Naive thymus-derived CD8-positive, alpha-beta T cell (primary cell): Measurements from ENCODE around the gene HACE1. TPM values are rescaled to one million over a fixed set of nuclear protein-coding genes. Genes with fewer than 3 reads are reported as not detected.
A peak's percentile ranks its signal among the peaks of the same experiment; 100 is the strongest.
"Not testable (repeated sequence)": the region's sequence is repeated elsewhere in the genome, so short reads cannot be mapped to it uniquely, and the experiment has no call there.

ENCODE experiments used
- ATAC-seq, 2 donors: fragments of 150-1000 bp; cut with Tn5 transposase in 1 of 2; sonication (Bioruptor Pico), chemical (Tn5 transposase) in 1 of 2; 1 replicate in 1 of 2; 2 replicates in 1 of 2; pipeline ENCODE4 v1.10.0; 2021; ENCODE audit warnings: mild to moderate bottlenecking in 2 of 2, moderate library complexity in 2 of 2
- POLR2A ChIA-PET: fragments of 350-600 bp; sonication (Branson Sonifier 250); formaldehyde crosslinking; loops from one replicate; lab custom pipeline; 2021; ENCODE audit warnings: antibody characterized with exemption; lab: Charles Lee
- DNase-seq, 10 donors: peaks; one replicate each; pipeline versions ENCODE4 v3.0.0 to v3.0.0-alpha.2; 2020 to 2022
- H3K27ac Mint-ChIP-seq, 10 donors: one replicate each; pipeline ENCODE4 v1.8.0; 2020 to 2022; ENCODE audit warnings: mild to moderate bottlenecking in 10 of 10, mixed read lengths in 10 of 10, moderate library complexity in 4 of 10, inconsistent platforms in 1 of 10
- H3K27me3 Mint-ChIP-seq, 5 donors: one replicate each; pipeline ENCODE4 v1.8.0; 2021 to 2022; ENCODE audit warnings: mixed read lengths in 5 of 5
- H3K36me3 Mint-ChIP-seq, 3 donors: one replicate each; pipeline ENCODE4 v1.8.0; 2020 to 2022; ENCODE audit warnings: mixed read lengths in 3 of 3, mild to moderate bottlenecking in 2 of 3, inconsistent platforms in 1 of 3
- H3K4me1 Mint-ChIP-seq, 4 donors: one replicate each; pipeline ENCODE4 v1.8.0; 2021 to 2022; ENCODE audit warnings: mixed read lengths in 4 of 4
- H3K4me3 Mint-ChIP-seq, 10 donors: one replicate each; pipeline ENCODE4 v1.8.0; 2020 to 2022; ENCODE audit warnings: mild to moderate bottlenecking in 10 of 10, mixed read lengths in 10 of 10, moderate library complexity in 6 of 10, inconsistent platforms in 1 of 10
- H3K9me3 Mint-ChIP-seq, 9 donors: one replicate each; pipeline ENCODE4 v1.8.0; 2020 to 2022; ENCODE audit warnings: mixed read lengths in 9 of 9, mild to moderate bottlenecking in 3 of 9, inconsistent platforms in 1 of 9, moderate library complexity in 1 of 9
- polyA plus RNA-seq, 3 donors: library from polyadenylated mRNA; unstranded; fragments of 300-500 nt; fragmentation: Illumina TruSeq; gene quantifications; one replicate each; pipeline ENCODE4 v1.2.3, GENCODE V29; 2021
- total RNA-seq, 8 experiments: library from RNA in 2 of 8; stranded (reverse) in 2 of 8; gene quantifications; one replicate each; pipeline ENCODE4 v1.2.3 and lab custom pipeline; 2021 to 2026

HACE1 gene
- total and polyA plus RNA-seq, 5 experiments from 2014 or later = 3.7 to 12.1 (median 5.8) TPM

DNA sequence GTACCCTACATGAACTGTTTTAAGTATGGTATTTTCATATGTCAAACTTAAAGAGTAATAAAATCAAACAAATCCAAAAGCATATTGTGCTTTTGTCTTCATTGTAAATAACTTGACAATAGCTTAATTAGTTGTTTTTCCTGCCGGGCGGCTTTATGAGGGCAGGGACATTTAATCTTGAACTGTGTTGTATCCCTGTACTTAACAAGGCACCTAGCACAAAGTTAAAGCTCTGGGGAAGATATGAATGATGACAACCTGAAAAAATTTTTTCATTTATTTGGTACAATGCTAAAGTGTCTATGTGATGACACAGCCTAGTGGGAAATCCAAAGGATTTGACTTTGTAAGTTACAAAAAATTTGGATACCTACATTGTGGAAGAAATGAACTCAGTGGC lies 502 bp upstream of the HACE1 start:
- ATAC-seq = no peak
- Mint-ChIP-seq H3K36me3 (peaks cover 0 to 2% (median 0%) of the 10 kb centered on the region in 3 donors), H3K9me3 (no peaks in the 10 kb centered on the region), H3K27ac (peak overlapping the region in 6 of 10 donors; percentile 10 to 92 (median 60)), H3K4me3 (peak overlapping the region; percentile 86 to 96 (median 92)), H3K4me1 (peaks cover 7 to 19% (median 16%) of the 10 kb centered on the region in 4 donors), H3K27me3 (peaks cover 3 to 26% (median 12%) of the 10 kb centered on the region in 5 donors)
- DNase-seq = no peak
- POLR2A ChIA-PET = interaction anchor here (0.6 to 1.2 kb wide), 2 partner anchors 71 to 74 kb away, joined by 5 to 6 read pairs; no protein-coding TSS in a partner anchor

GRCh38 chr6:104858642-104859041 lies 1.1 kb downstream of the HACE1 start:
- no peak for DNase-seq

GRCh38 chr6:104855507-104855906 lies 4.2 kb downstream of the HACE1 start:
- Mint-ChIP-seq H3K36me3 (peaks cover 3 to 16% (median 8%) of the 10 kb centered on the region in 3 donors), H3K27ac (no peak overlapping the region), H3K27me3 (no peaks in the 10 kb centered on the region), H3K4me3 (no peak overlapping the region), H3K4me1 (peaks cover 7 to 19% (median 16%) of the 10 kb centered on the region in 4 donors), H3K9me3 (no peaks in the 10 kb centered on the region)
- ATAC-seq = no peak
- POLR2A ChIA-PET = no interaction called here
- DNase-seq = no peak

More at GRCh38 chr6:104858642-104859041, 1.1 kb downstream of the HACE1 start:
- no peak for ATAC-seq
- peak overlapping the region in 8 of 10 donors; percentile 1 to 93 (median 63) for H3K27ac Mint-ChIP-seq
- peaks cover 0 to 10% (median 6%) of the 10 kb centered on the region in 5 donors for H3K27me3 Mint-ChIP-seq
- POLR2A ChIA-PET = no interaction called here
- peaks cover 7 to 19% (median 16%) of the 10 kb centered on the region in 4 donors for H3K4me1 Mint-ChIP-seq
- H3K4me3 Mint-ChIP-seq = peak overlapping the region; percentile 86 to 96 (median 92)
- no peaks in the 10 kb centered on the region for H3K9me3 Mint-ChIP-seq
- peaks cover 0 to 2% (median 0%) of the 10 kb centered on the region in 3 donors for H3K36me3 Mint-ChIP-seq

- H3K4me1 Mint-ChIP-seq, H3K27ac Mint-ChIP-seq, H3K27me3 Mint-ChIP-seq, DNase-seq, H3K4me3 Mint-ChIP-seq, H3K9me3 Mint-ChIP-seq, ATAC-seq: not testable (repeated sequence)
- H3K36me3 Mint-ChIP-seq = peaks cover 10 to 48% (median 19%) of the 10 kb centered on the region in 3 donors
- POLR2A ChIA-PET = interaction anchor here (0.6 kb wide), 1 partner anchor 1514 kb away, joined by 3 read pairs; no protein-coding TSS in a partner anchor
These were observed 12.0 kb downstream of the HACE1 start for GRCh38 chr6:104847721-104848120.

DNA sequence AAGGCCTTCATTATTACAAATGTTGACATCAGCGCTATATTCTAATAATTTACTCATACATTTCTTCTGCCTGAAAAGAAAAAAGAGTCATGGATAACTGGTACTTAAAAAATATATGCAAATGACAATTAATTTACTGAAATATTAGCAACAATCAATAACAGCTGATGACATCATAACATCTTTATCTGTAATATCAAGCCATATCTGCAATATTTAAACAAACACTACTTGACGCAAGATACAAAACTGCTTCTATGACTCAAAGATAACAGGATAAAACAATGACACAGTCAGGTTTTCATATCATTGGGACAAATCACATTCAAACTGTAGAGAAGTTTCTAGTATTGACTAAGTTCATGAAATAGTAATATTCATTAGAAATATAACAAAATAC lies 16.5 kb downstream of the HACE1 start:
- POLR2A ChIA-PET = no interaction called here
- no peak for ATAC-seq
- H3K36me3 Mint-ChIP-seq = peaks cover 10 to 50% (median 26%) of the 10 kb centered on the region in 3 donors
- H3K4me1 Mint-ChIP-seq = no peaks in the 10 kb centered on the region
- no peaks in the 10 kb centered on the region for H3K27me3 Mint-ChIP-seq
- no peak overlapping the region for H3K27ac Mint-ChIP-seq
- no peak overlapping the region for H3K4me3 Mint-ChIP-seq
- DNase-seq = no peak
- peaks cover 0 to 9% (median 0%) of the 10 kb centered on the region in 9 donors for H3K9me3 Mint-ChIP-seq

- Mint-ChIP-seq H3K27ac (peak overlapping the region in 1 of 10 donors; percentile 15), H3K9me3 (peaks cover 0 to 9% (median 0%) of the 10 kb centered on the region in 9 donors), H3K36me3 (peaks cover 15 to 62% (median 33%) of the 10 kb centered on the region in 3 donors), H3K4me3 (no peak overlapping the region), H3K27me3 (no peaks in the 10 kb centered on the region), H3K4me1 (peaks cover 0 to 9% (median 0%) of the 10 kb centered on the region in 4 donors)
- no peak for DNase-seq
- ATAC-seq = no peak
- POLR2A ChIA-PET = no interaction called here
These were observed 22.6 kb downstream of the HACE1 start for GRCh38 chr6:104837158-104837557.

DNA sequence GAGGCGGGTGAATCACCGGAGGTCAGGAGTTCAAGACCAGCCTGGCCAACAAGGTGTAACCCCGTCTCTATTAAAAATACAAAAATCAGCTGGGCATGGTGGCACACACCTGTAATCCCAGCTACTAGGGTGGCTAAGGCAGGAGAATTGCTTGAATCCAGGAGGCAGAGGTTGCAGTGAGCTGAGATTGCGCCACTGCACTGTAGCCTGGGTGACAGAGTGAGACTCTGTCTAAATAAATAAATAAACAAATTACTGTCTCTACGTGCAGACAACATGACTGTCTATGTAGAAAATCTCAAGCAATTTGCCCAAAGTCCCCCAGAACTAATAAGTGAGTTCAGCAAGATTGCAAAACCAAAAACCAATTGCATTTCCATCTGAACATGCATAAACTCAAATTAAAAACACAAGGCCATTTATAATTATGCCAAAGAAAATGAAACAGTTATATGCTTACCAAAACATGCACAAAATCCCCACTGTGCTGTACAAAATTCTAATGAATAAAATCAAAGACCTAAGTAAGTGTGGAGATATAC lies 23.2 kb downstream of the HACE1 start:
- DNase-seq, H3K9me3 Mint-ChIP-seq, H3K27me3 Mint-ChIP-seq, ATAC-seq, H3K4me3 Mint-ChIP-seq, H3K27ac Mint-ChIP-seq, H3K4me1 Mint-ChIP-seq, POLR2A ChIA-PET: not testable (repeated sequence)
- H3K36me3 Mint-ChIP-seq = peaks cover 15 to 66% (median 33%) of the 10 kb centered on the region in 3 donors

DNA sequence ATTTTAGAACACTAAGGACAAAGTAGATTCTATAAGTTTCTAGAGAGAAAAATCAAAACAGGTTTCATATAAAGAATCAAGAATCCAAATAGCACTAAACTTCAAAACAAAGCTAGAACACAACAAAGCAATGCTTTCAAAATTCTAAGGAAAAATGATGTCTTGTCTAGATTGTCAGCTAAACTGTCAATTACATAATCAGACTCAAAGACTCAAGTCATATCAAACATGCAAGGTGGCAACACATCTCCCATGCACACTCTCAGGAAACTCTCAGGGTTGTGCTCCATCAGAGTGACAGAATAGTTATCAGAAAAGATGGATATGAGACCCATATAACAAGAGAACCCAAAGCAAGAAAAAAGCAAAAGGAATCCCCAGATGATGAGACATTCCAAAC lies 23.9 kb downstream of the HACE1 start:
- no peak for DNase-seq
- Mint-ChIP-seq H3K4me1 (peaks cover 0 to 9% (median 0%) of the 10 kb centered on the region in 4 donors), H3K27ac (no peak overlapping the region), H3K27me3 (no peaks in the 10 kb centered on the region), H3K4me3 (no peak overlapping the region), H3K36me3 (peaks cover 15 to 70% (median 39%) of the 10 kb centered on the region in 3 donors), H3K9me3 (peaks cover 0 to 9% (median 0%) of the 10 kb centered on the region in 9 donors)
- ATAC-seq = no peak
- POLR2A ChIA-PET = no interaction called here

DNA sequence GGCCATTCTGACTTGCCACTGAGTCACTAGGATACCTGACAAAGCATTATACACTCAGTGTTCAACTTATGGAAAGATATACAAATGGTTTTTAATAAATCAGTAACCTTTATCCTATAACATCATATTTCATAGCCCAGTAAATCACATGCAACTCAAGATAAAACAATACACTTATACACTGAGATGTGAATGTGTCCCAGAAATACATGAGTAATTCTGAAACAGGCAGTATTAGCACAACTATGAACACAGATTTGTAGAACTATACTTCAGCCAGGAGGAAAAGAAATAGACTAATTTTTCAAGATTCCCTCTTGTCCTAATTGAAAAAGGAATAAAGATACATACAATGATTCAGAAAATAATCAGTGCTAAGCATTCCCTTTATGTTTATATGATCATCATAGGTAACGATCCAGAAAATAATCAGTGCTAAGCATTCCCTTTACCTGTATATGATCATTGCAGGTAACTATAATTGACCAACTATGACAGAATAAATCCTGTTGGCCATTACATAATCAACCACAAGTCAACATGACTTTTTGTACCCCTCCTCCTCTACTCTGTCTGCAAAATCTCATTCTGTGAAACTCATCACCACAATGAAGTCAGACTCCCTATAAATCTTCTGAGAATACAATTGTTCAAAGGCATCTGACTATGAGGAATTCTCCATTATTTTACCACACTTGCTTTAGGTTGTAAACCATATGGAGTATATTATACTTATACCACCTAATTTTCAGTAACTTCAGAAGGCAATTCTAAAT lies 30.3 kb downstream of the HACE1 start:
- Mint-ChIP-seq H3K27me3 (no peaks in the 10 kb centered on the region), H3K27ac (peak overlapping the region in 1 of 10 donors; percentile 19), H3K4me1 (peaks cover 0 to 4% (median 2%) of the 10 kb centered on the region in 4 donors), H3K4me3 (no peak overlapping the region), H3K36me3 (peaks cover 11 to 37% (median 24%) of the 10 kb centered on the region in 3 donors), H3K9me3 (peaks cover 0 to 3% (median 0%) of the 10 kb centered on the region in 9 donors)
- ATAC-seq (no peak), DNase-seq (no peak)
- POLR2A ChIA-PET = no interaction called here

DNA sequence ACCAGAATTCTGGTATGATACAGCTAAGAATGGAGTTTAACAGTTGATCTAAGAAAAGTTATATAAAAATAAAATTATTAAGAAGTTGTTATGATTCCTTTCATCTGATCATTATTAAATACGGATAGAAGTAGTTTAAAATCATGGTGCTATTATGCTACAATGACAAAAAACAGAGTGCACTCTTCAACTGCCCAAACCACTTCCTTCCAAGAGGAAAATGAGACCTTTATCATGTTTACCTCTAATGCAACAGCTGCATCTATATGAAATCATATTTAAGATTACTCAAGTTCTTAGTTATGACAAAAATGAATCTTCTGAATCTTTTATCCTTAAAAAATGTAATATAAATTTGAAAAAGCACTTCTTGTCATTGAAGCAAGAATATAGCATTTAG lies 31.2 kb downstream of the HACE1 start:
- Mint-ChIP-seq H3K27me3 (no peaks in the 10 kb centered on the region), H3K4me3 (no peak overlapping the region), H3K36me3 (peaks cover 11 to 41% (median 28%) of the 10 kb centered on the region in 3 donors), H3K27ac (no peak overlapping the region), H3K4me1 (peaks cover 0 to 4% (median 2%) of the 10 kb centered on the region in 4 donors), H3K9me3 (peaks cover 0 to 3% (median 0%) of the 10 kb centered on the region in 9 donors)
- POLR2A ChIA-PET = no interaction called here
- DNase-seq (no peak), ATAC-seq (no peak)

- H3K27me3 Mint-ChIP-seq, DNase-seq, ATAC-seq, H3K4me1 Mint-ChIP-seq, H3K4me3 Mint-ChIP-seq, H3K9me3 Mint-ChIP-seq, H3K27ac Mint-ChIP-seq, POLR2A ChIA-PET: not testable (repeated sequence)
- H3K36me3 Mint-ChIP-seq = peaks cover 6 to 58% (median 53%) of the 10 kb centered on the region in 3 donors
These were observed 38.9 kb downstream of the HACE1 start for GRCh38 chr6:104820820-104821219.

DNA sequence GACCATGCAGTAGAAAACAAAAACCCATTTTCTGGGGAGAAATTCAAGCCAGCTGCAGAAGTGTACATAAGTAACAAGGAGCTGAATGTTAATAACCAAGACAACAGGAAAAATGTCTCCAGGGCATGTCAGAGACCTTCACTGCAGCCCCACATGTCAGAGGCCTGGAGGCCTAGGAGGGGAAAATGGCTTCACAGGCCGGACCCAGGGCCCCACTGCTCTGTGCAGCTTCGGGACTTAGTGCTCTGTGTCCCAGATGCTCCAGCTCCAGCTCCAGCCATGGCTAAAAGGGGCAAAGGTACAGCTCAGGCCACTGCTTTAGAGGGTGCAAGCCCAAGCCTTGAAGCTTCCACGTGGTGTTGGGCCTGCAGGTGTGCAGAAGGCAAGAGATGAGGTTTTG lies 43.6 kb downstream of the HACE1 start:
- no peak for DNase-seq
- H3K9me3 Mint-ChIP-seq = peaks cover 0 to 8% (median 0%) of the 10 kb centered on the region in 9 donors
- no peak overlapping the region for H3K4me3 Mint-ChIP-seq
- POLR2A ChIA-PET = no interaction called here
- peaks cover 11 to 58% (median 35%) of the 10 kb centered on the region in 3 donors for H3K36me3 Mint-ChIP-seq
- no peak overlapping the region for H3K27ac Mint-ChIP-seq
- no peaks in the 10 kb centered on the region for H3K27me3 Mint-ChIP-seq
- ATAC-seq = no peak
- H3K4me1 Mint-ChIP-seq = peaks cover 0 to 3% (median 0%) of the 10 kb centered on the region in 4 donors

DNA sequence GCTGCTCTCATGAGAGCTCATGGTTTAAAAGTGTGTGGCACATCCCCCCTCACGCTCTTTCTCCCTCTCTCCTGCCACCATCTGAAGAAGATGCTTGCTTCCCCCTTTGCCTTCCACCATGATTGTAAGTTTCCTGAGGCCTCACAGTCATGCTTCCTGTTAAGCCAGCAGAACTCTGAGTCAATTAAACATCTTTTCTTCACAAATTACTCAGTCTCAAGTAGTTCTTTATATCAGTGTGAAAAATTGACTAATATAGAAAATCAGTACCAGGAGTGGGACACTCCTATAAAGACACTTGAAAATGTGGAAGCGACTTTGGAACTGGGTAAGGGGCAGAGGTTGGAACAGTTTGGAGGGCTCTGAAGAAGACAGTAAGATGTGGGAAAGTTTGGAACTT lies 45.0 kb downstream of the HACE1 start:
- Mint-ChIP-seq H3K27ac (peak overlapping the region in 2 of 10 donors; percentile 1 to 37), H3K4me1 (peaks cover 0 to 3% (median 0%) of the 10 kb centered on the region in 4 donors), H3K36me3 (peaks cover 7 to 48% (median 28%) of the 10 kb centered on the region in 3 donors), H3K27me3 (no peaks in the 10 kb centered on the region), H3K4me3 (no peak overlapping the region), H3K9me3 (peaks cover 0 to 2% (median 0%) of the 10 kb centered on the region in 9 donors)
- POLR2A ChIA-PET = no interaction called here
- ATAC-seq = no peak
- DNase-seq = no peak
